AG09319 (cell line): ENCODE measurements around the gene FOXP3.

ENCODE experiments used
- DNase-seq: peaks from one replicate; pipeline ENCODE4 v3.0.0-alpha.2; 2010; ENCODE audit warnings: low read depth; ENCODE audit errors: extremely low read depth
- TF ChIP-seq, protein P1 (sequence below): IDR thresholded peaks from 2 replicates; pipeline ENCODE4 v1.5.1; 2011; ENCODE audit warnings: low read depth, mild to moderate bottlenecking, inconsistent platforms, low read length, moderate library complexity

Gene FOXP3

DNA sequence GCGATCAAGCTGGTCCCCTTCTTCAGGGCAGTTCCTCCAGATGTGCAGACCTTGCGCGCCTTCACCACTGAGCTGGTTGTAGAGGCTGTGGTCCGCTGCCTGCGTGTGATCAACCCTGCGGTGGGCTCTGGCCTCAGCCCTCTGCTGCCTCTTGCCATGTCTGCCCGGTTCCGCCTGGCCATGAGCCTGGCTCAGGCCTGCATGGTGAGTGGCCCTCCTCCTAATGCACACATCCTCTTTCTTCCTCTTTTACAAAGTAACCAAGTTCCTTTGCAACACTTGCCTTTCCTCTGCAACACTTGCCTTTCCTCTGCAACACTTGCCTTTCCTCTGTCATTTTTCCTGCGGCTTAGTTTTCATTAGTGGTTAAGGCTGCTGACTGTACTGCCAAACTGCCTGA, 27.4 kb downstream of the FOXP3 start:
- DNase-seq: no peak
- TF ChIP-seq, protein P1, sequence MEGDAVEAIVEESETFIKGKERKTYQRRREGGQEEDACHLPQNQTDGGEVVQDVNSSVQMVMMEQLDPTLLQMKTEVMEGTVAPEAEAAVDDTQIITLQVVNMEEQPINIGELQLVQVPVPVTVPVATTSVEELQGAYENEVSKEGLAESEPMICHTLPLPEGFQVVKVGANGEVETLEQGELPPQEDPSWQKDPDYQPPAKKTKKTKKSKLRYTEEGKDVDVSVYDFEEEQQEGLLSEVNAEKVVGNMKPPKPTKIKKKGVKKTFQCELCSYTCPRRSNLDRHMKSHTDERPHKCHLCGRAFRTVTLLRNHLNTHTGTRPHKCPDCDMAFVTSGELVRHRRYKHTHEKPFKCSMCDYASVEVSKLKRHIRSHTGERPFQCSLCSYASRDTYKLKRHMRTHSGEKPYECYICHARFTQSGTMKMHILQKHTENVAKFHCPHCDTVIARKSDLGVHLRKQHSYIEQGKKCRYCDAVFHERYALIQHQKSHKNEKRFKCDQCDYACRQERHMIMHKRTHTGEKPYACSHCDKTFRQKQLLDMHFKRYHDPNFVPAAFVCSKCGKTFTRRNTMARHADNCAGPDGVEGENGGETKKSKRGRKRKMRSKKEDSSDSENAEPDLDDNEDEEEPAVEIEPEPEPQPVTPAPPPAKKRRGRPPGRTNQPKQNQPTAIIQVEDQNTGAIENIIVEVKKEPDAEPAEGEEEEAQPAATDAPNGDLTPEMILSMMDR: no peak

- DNase-seq: no peak
- TF ChIP-seq, protein P1: no peak
These were observed 30.5 kb downstream of the FOXP3 start for GRCh38 chrX:49233887-49234555.

DNA sequence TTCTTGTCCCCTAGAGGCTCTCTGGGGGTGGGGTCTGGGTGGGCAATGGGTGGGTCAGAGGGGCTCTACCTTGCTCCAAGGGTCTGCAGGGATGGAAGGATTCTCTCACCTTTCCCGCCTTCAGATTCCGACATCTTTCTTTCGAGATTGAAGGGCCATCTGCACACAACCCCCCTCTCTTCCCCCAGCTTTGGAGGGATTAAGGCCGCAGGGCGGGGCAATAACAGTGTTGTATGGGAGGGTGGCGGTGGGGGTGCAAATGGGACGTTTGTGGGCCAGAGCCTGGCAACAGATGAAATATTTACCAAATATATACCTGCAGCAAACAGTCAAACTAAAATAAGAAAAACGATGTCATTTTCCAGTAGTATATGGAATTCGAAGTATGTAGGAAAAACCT, 31.3 kb downstream of the FOXP3 start, which contains the start of gene CACNA1F:
CACNA1F (minus strand) TSS at position 165 of the 400 bp plus-strand sequence; CDS start at position 134, 31 bp downstream.
- TF ChIP-seq, protein P1: no peak
- no peak for DNase-seq

GRCh38 chrX:49232525-49232924, 32.0 kb downstream of the FOXP3 start:
- no peak for DNase-seq
- TF ChIP-seq, protein P1: no peak

- DNase-seq: no peak
- TF ChIP-seq, protein P1: no peak
These were observed 33.0 kb downstream of the FOXP3 start for GRCh38 chrX:49231333-49232000.

GRCh38 chrX:49230500-49231232, 33.8 kb downstream of the FOXP3 start:
- no peak for DNase-seq

More at GRCh38 chrX:49230500-49231232, 33.8 kb downstream of the FOXP3 start:
- TF ChIP-seq, protein P1: no peak; the same call in 1 of the 2 replicates
